HT-29 (cell line): ENCODE data around the gene MMP12. TPM values are rescaled to one million over a fixed set of nuclear protein-coding genes. Genes with fewer than 3 reads are reported as not detected.
A peak's percentile ranks its signal among the peaks of the same experiment; 100 is the strongest.

Experiments
- DNase-seq: peaks from one replicate; pipeline ENCODE4 v3.0.0-alpha.2; 2015; ENCODE audit warnings: low spot score
- total RNA-seq: library from RNA; depleted of rRNA; stranded (reverse); fragments of >200 nt; shearing (Covaris generic); gene quantifications from 2 replicates; pipeline ENCODE4 v1.2.3, GENCODE V29; 2014

MMP12 gene
- total RNA-seq, 1 experiment from 2014 or later: not detected

DNA sequence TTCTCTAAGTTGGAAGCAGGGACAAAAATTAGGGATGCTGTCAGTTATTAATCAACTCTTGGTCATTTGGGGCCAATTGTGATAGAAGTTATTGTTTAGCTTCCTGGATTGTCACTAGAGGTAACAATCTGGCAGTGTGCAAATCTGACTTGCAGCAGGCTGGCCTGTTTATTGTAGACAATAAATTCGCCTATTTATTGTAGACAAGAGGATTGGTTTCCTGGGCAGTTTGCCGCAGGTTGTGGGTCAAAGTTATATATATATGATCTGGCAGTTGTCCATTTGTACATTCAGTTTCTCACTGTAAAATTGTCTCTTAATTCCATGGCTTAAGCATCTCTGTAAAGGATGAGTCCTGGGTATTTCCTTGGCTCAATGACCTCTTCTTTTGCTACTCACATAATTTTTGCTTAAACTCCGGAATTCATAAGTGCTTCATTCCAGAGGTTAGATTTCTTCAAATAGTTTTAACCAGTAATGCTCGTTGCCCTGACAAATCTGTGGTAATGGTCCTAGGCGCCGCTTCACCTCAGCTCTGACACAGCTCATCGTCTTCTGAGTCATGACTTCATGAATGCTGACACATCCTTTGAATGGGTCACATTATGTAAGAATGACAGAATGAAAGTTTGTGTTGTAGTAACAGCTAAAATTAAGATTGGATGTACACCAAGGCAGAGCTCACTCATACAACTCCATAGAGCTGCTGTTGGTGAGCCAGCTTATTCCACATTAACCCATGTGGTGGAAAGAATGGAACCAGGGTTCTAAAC, 23.6 kb downstream of the MMP12 start:
- no peak for DNase-seq

DNA sequence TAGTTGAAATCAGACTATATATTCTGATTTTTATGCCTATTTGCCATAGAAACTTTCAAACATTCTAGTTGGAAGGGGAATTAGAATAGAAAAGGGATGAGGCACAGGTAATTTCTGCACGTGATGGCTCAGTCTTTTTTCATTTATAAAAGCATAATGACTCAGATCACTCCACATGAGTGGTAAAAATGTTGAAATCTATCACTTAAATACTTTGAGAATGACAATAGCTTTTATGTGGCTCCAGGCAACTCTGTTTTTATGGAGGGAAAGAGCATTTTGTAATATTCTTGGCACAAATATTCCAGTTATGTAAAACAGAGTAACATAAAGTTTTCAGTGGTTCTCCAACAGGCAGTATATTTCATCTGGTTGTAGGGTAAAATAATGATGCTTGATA, 25.5 kb downstream of the MMP12 start:
- DNase-seq: no peak

DNA sequence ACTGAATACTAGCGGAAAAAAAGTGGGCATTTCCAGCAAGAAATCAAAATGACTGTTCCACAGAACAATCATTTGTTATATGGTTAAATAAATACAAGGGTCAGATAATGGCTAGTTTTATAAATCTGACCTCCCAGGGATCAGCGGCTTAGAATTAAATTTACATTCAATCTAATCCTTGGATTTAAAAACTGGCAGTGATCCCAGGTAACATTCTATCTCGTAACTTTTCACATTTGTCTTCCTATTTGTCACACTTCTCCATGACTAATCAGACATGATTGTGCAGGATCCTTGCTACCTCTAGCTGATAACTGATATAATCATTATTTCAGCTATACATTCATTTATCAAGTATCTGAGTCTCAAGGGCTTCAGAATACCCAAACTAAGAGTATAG, 28.5 kb downstream of the MMP12 start:
- DNase-seq: peak; percentile 13

DNA sequence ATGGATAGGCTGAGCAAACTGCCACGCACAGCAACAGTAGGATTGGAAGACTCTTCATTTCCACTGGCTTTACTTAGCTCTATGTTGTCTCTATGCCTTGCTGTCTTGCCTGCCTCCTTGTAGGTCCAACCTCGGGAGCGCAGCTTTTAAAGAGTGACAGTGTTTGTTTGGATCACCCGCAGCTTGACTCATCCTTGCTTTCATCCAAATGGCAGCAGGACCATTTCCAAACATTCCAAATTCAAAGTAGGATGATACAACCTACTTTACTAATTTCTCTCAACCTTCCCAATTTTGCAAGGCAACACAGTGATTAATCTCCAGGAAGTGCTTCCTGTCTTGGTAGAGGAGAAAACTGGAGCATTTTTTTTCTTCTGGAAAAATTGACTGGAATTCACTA, 31.3 kb downstream of the MMP12 start, which contains the start of gene MMP3:
Gene MMP3 (minus strand): TSS at position 121 of the 400 bp plus-strand sequence. CDS start 63 bp downstream, at position 58.
- DNase-seq: no peak

DNA sequence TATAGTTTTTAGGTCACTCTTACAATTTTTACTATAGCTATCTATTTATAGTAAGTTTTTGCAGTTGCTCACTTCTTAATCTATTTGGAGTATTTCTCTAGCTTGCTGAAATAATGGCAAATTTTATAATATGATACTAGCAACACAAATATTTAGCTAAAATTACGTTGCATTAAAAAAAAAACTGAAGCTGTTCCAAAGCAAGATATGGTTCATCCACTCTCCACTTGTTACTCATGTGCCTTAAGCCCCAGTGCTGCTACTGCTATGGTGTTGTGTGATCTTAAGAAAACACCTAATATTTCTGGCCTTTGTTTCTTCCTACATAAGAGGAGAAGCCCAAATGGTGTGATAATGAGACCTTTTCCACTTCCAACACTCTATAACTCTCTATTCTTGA, 31.9 kb downstream of the MMP12 start:
- DNase-seq: no peak

DNA sequence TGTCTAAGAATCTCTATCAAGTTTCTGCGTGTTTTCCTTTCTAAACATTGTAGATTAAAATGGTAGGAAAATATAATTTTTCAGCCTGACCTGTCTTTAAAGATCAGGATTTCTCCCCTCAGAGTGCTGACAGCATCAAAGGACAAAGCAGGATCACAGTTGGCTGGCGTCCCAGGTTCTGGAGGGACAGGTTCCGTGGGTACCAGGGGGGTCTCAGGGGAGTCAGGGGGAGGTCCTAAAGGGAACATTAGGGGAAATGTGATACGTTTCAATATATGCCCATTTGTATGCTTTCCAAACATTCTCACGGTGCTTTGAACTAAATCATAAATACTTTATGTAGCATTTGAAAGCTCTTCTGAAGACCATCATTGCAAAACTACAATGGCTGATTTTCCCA, 34.8 kb downstream of the MMP12 start:
- no peak for DNase-seq

DNA sequence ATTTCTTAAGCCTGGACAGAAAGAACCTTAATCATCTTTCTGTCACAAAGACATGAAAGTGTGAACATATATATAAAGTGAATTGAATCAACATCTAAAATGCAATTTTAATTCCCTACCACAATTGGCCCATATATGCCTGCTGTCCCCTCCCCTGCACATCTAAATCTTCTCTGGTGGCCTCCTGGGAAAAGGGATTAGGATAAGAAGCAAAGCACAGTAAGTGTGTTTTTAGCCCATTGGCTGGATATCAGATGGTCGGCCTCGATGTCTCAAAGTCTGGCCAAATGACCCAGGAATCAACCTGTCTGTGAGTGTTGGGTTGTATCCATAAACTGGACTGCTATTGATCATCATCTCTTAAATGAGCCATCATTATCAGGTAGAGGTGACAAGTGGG, 37.1 kb downstream of the MMP12 start:
- DNase-seq: no peak

DNA sequence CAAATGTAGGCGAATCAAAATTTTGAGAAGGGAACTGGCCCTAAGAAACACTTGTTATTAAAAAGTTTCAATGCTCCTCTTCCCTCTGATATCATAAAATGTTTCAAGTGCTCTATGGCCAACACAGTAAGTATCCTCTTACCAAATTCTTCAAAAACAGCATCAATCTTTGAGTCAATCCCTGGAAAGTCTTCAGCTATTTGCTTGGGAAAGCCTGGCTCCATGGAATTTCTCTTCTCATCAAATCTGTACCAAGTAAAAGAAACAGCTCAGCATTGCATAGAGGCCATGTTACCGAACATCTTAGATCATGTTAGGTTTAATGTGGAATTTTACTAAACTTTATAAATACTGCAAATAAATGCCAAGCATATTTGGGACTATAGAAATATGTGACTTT, 37.6 kb downstream of the MMP12 start:
- no peak for DNase-seq

DNA sequence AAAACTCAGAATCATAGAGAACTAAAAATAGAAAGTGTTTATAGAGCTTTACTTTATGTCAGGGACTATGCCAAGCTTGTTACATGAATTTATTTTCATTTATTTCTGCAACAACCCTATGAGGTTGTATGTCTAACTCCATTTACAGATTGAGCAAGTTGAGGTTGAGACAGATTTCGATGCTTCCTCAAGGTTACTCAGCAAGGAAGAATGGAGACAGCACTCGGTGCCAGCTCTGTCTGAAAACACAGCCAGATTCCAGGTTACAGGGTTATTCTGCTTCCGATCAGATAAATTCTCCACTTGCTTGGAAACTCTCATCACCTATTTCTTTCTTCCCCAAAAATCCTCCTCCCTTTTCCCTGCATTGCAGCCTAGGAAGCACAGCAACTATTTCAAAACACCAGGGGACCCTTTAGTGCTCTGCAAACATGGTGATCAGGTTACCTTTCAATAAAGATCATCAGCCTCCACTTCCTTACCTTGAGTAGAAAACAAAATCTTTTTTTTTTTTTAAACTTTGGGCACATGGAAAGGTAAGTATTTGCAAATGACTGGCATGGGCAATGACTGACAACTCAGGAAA, 38.4 kb downstream of the MMP12 start:
- no peak for DNase-seq

DNA sequence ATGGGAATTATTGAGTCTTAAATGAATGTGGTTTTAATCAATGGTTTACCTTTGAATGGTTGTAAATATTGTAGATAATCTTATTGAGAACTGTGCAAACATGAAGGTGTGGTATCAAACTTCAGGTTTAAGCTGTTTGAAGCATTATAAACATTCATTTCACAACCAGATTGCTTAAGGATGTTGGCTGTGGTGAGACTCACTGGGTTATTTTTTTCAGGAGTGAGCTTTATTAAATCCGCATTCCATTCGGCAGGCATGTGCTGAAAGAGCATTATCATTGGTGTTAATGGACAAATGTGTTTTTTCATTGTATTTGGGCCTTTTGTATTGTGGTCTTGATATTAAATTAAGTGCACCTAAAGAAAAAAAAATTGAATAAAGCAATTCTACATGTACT, 41.1 kb downstream of the MMP12 start:
- DNase-seq: no peak

DNA sequence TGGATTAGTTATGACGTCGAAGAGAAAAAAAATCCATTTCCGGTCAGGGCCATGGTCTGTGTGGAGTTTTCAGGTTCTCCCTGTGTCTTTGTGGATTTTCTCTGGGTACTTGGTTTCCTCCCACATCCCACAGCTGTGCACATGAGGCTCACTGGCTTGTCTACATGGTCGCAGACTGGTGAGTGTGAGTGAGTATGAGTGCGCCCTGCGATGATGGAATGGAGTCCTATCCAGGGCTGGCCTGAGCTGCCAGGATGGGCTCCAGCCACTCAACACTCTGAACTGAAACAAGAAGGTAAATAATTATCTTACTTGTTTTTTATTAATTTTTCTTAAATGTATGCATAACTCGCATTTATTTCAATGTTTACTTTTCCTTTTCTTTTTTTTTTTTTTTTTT, 42.2 kb downstream of the MMP12 start:
- DNase-seq: no peak

DNA sequence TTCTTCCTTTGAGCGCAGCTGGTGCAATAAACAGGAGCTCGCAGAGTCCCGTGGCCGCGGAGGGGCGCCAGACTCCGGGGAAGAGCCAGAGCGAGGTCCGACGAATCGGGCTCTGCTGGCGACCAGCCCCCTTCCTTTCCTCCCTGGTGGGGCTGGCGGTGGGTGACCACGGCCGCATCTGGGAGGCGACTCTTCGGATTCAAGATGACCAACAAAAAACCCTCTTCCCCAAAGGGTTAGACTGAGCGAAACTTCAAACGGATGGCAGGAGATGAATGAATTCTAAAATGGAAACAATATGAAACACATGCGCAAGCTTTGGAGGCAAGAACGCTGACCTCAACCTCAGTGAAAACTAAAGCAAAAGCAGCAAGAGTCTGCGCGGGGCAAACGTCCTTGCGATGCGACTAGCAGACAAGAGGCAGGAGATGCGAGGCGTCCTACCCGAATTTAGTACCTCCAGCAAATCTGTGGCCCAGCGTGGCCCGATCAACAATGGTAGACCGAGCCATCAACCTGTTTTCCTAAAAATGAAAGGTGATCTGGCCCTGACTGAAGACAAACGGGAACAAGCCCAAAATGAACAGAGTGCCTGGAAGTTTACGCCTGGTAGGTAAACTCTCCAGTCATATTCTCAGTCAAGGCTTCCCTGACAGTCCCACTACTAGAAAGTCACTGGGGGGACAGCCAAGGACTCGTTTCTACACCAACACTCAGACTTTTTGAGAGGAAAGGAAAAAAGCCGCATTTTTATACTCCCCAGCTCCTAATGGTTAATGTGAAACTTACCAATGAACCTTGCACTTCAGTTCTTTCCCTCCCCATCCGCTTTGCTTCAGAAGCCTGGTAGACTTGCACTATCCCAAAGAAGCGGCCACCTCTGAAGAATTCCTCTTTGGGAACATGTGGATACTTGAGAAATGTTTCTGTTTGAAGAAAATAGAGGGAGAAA, 43.0 kb downstream of the MMP12 start:
- no peak for DNase-seq

DNA sequence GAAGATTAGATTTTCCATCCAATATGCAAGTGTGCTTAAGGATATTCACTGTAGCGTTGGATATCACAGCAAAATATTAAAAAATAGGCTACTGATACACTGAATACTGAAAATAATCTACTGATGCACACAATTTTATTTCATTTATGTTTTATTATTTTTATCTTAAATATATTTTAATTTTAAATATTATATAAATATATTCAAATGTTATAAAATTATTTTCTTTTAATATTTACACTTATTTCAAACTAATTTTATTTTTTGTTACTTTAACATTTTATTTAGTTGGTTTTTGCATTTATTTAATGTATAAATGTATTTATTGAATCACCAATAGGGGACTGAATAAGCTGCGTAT, 43.7 kb downstream of the MMP12 start:
- DNase-seq: no peak

DNA sequence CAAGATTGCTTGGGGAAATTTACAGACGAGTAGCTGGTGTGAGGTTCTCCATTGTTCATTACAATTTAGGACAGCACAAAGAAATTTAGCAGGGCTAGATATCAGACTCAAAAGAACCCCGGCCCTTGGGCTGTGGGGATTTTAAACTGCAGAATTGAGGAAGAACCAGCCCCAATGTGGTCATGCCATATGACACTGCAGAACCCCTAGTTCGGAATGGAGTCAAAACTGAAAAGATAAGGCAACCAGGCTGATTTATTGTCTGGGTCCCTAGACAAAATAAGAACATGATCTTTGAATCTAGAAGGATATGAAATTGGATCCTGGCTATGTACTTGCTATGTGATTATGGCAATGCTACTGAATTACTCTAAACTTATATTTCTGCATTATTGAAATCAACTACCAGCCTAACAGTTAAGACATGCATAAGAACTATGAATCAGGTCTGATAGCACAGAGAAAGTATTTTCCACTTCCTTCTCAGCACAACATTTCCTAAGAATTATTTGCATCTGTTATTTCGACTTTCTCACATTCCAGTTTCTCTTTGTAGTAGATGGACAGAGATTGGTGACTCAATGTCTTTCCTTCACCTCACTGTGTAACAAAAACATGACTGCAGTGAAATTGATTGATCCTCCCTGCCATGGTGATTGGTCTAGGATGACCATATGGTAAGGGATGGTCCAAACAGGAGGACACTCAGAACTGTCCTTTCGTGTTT, 44.6 kb downstream of the MMP12 start:
- DNase-seq: no peak

DNA sequence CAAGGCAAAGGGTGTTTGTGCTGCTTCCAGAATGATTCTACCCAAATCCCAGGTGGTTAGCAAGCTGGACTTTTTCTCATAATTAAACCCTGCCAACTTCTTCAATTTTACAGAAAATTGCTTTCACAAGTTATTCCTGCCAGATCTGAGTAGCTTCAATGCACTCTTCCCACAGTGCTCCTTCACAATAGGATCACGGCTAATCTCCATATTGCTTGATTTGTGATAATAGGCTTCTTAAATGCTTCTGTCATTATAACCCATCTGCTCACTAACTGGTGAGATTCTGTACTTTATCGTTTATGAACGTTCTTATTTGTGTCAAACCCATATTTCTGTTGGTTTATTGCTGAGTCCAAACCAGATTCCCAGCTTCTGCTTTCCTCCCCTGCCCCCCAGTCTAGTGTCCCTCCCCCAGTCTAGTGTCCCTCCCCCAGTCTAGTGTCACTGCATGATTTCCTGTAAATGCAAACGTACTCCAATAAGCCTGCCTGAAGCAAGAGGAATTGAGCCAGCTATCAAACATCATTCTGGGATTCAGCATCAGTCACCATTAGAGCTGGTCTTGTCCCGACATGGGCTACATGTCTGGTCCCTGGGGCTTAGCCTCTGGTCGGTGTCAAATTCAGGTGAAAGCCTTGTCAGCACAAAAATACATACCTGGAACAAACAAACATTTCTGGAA, 45.3 kb downstream of the MMP12 start:
- no peak for DNase-seq

DNA sequence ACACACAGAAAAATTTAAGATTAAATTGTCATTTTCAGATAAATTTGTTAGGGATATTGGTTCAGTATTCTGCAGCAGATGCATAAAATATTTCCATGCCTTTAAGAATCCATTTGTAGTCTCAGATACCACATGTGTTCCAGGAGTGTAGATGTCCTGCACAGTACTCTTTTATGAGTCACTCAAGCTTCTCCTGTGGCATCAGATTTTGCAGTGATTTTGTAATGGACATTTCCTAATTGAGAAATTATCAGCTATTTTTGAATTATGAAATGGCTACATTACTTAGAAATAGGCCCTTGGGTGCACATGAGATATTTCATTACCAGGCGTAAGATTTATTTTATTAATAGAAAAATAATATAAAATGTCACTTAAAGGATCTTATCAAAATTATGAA, 50.2 kb downstream of the MMP12 start:
- DNase-seq: no peak

DNA sequence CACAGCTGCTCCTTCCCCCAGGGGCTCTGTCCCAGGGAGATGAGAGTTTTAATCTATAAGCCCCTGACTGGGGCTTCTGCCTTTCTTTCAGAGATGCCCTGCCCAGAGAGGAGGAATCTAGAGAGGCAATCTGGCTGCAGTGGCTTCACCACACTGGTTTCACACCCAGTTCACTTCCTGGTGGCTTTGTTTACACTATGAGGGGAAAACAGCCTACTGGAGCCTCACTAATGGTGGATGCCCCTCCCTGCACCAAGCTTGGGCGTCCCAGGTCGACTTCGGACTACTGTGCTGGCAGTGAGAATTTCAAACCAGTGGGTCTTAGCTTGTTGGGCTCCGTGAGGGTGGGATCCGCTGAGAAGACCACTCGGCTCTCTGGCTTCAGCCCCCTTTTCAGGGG, 55.3 kb downstream of the MMP12 start:
- no peak for DNase-seq

DNA sequence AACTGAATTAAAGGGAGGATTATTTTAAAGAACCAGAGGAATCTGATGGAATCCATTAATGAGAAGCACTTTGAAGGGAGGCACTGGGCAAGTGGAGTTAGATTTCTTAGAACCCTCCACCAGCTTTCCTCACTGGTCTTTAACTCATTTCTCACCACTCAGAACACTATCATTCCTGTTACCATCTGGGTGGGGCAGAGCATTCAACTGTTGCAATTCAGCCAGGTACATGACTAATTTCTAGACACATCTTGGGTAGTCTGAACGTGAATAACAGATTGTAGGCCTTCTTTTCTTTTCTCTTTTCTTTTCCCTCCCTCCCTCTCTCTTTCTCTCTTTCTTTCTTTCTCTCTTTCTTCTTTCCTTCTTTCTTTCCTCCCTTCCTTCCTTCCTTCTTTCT, 61.3 kb downstream of the MMP12 start:
- no peak for DNase-seq
